ENCODE data around the gene MEIS1.
"Not testable (repeated sequence)": the region's sequence is repeated elsewhere in the genome, so short reads cannot be mapped to it uniquely, and the experiment has no call there.

Gene MEIS1

DNA sequence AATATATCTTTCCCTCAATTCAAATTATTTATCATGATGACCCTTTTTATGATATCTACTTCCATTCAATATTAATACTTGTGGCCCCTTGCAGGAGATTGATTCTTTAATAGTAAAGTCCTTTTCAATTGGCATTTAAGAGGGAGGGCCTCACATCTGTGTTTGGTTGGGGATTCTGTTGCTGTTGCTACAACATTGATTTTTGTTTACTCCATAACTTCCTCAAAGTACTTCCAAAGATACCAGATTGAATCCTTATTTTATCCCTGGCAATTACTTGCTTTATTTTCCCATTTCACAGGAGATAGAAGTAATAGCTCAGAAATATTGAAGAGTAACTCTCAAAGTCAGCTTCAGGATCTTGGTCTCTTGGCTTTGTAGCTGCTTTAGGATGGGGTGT lies 32.8 kb downstream of the MEIS1 start:
- no peak for DNase-seq (ENCODE audit: low spot score)

- DNase-seq (ENCODE audit: low spot score), result no peak
These were observed 34.4 kb downstream of the MEIS1 start for GRCh38 chr2:66469214-66469902.

DNA sequence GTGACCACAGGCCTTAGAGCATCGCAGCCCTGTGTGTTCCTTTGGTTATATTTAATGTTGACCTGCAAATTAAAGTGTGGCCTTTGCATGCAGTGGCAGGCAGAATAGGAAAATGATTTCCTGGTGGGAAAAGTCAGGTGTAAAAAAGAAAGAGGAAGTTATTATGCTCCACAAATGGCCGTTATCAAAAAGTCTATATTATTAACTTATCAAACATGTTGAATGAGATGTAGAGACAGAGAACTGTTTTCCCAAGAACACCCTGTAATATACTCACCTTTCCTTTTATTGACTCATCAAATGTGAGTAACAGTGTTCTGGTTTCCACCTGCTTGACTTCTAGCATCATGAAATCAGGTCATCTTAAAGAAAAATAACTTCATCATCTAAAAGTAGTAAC lies 35.3 kb downstream of the MEIS1 start:
- DNase-seq (ENCODE audit: low spot score), result no peak

GRCh38 chr2:66472225-66472843 lies 37.4 kb downstream of the MEIS1 start:
- DNase-seq (ENCODE audit: low spot score), result no peak

GRCh38 chr2:66477135-66477842 lies 42.4 kb downstream of the MEIS1 start:
- DNase-seq (ENCODE audit: low spot score), result no peak

- DNase-seq (ENCODE audit: low spot score), result no peak
These were observed 43.4 kb downstream of the MEIS1 start for GRCh38 chr2:66478299-66478698.

DNA sequence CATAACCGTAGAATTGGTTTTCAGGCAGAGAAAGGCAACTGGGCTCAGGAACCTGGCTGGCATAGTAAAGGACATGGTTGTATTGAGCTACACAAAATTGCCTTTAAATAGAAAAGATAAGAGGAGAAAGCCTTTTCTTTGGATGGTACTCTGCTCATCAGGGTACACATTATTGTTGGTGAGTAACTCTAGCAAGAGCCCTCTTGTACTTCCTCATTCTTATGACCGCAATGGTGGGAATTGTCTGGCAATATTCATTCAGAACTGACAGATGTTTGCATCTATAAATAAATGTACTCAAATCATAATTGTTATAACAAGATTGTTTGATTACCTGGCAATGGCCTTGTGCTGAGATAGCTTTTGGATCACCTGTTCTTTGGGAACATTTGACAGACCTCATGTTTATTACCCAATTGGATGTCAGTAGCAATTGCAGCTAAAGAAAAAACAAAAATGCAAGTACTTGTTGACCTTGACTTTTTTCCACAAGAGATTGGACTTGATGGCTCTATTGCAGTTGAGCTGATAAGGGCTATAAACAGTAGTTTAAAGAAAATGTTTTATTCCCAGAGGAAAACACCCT lies 43.9 kb downstream of the MEIS1 start:
- DNase-seq (ENCODE audit: low spot score), result no peak

GRCh38 chr2:66481100-66481549 lies 46.2 kb downstream of the MEIS1 start:
- peak; percentile 36 for DNase-seq (ENCODE audit: low spot score)

- DNase-seq (ENCODE audit: low spot score), result not testable (repeated sequence)
These were observed 50.3 kb downstream of the MEIS1 start for GRCh38 chr2:66485252-66485651.

- DNase-seq (ENCODE audit: low spot score), result no peak
These were observed 54.0 kb downstream of the MEIS1 start for GRCh38 chr2:66488946-66489345.

GRCh38 chr2:66489436-66489835 lies 54.5 kb downstream of the MEIS1 start:
- no peak for DNase-seq (ENCODE audit: low spot score)

- no peak for DNase-seq (ENCODE audit: low spot score)
These were observed 55.7 kb downstream of the MEIS1 start for GRCh38 chr2:66490588-66491001.

- DNase-seq (ENCODE audit: low spot score), result no peak
These were observed 59.8 kb downstream of the MEIS1 start for GRCh38 chr2:66494708-66495107.

DNA sequence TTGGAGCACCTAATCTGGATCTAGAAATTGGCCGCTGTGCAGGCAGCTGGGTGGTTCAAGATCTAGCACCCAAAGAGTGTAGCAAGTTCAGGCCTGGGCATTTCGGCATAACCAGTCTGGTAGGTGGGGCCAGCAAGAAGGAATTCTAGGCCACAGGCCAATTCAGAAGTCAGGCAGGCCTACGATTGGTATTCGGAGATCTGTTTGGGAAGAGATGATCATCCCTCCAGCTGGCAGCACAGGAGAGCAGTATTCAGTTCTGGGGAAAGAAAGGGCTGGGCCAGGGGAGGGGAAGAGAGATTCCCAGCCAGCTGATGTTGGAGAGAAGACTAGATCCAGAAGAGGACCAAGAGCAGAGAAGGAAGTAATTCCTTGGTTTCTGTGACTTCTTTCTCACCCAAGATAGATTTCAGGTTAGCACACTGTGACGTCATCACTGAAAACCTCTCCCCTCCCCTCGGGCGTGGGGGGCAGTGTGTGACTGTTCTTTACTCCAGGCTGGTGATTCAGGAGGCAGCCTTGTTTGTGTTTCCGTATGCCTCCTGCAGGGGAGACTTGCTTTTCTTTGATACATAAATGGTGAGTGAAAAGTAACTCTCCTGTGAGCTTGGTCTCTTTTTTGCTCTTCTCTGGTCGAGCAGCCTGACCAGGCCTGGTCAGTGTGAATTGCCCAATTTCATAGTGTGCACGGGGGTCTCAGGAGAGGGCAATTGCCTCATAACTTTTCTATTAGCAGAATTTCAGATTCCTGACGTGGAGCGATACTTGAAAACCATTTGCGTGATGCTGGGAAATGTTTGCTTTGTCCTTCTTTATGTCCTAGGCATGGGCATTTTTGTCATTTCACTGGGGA lies 61.1 kb downstream of the MEIS1 start:
- peak; percentile 44 for DNase-seq (ENCODE audit: low spot score)

- DNase-seq (ENCODE audit: low spot score), result no peak
These were observed 61.9 kb downstream of the MEIS1 start for GRCh38 chr2:66496670-66497420.

- no peak for DNase-seq (ENCODE audit: low spot score)
These were observed 62.7 kb downstream of the MEIS1 start for GRCh38 chr2:66497431-66498288.

GRCh38 chr2:66498289-66498975 lies 63.5 kb downstream of the MEIS1 start:
- no peak for DNase-seq (ENCODE audit: low spot score)

DNA sequence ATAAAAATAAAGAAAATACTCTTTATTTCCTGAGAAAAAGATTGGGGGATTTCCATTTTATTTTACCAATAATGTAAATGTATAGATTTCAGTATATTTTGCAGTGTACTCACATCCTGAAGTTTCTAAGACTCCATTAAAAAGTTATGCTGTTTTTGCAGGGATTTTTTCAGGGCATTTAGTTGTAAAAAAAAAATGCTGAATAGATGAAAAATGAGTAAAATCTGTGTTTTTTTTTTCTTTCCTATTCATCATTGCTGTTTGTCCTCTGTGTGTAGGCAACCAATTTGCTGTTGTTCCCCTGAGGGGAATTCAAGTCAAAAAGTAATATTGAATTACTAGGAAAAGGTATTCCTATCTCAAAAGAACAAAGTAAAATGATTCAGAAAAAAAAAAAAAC lies 66.3 kb downstream of the MEIS1 start:
- DNase-seq (ENCODE audit: low spot score), result no peak

DNA sequence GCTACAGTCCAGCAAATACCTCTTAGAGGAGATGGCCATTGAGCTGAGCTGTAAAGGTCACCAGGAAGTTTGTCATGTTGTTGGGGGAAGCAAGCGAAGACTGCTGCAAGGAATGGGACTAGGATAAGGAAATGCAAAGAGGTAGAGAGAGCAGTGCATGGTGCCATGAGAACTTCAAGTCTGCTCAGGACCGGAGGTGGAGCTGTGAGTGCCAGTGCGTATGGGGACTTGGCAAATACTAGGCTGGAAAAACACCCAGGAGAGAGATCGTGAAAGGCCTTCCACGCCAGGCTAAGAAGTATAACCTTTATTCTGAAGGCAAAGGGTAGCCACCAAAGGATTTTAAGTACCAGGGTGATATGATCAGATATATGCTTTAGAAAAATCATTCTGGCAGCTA lies 71.3 kb downstream of the MEIS1 start:
- DNase-seq (ENCODE audit: low spot score), result no peak

Data from iPS-NIHi11 (cell line).